Esophagus muscularis mucosa (tissue), 3 donors: ENCODE data around the gene SHC2.

Experiments used
- CTCF ChIP-seq, 3 experiments: fragments of 200-600 bp in 2 of 3; fragments of 450-650 bp in 1 of 3; sonication (generic) in 2 of 3; IDR thresholded peaks; one replicate each; pipeline ENCODE4 v1.5.1; 2017 to 2019; ENCODE audit warnings: antibody characterized with exemption in 3 of 3, mild to moderate bottlenecking in 2 of 3, moderate library complexity in 1 of 3
- POLR2A ChIP-seq: fragments of 450-650 bp; IDR thresholded peaks from one replicate; pipeline ENCODE4 v1.6.1; 2017; ENCODE audit warnings: antibody characterized with exemption, moderate library complexity, mild to moderate bottlenecking, low read depth

- TF ChIP-seq CTCF (IDR thresholded peaks at IDR 0.05) (no peak), POLR2A (no peak)
Observed at GRCh38 chr19:389255-389934, 71.4 kb downstream of the SHC2 start.
